ENCODE results near the gene MIGA1.
A peak's percentile ranks its signal among the peaks of the same experiment; 100 is the strongest.

The MIGA1 gene

GRCh38 chr1:77857552-77857951, 78.1 kb downstream of the MIGA1 start:
- Histone ChIP-seq H3K4me1 (ENCODE audit: control insufficient read depth, insufficient read depth, low read length) (no peaks in the 10 kb centered on the region), H3K27me3 (ENCODE audit: control insufficient read depth, insufficient read depth, low read length) (no peaks in the 10 kb centered on the region), H3K4me2 (ENCODE audit: low read length) (no peak overlapping the region), H3K4me3 (ENCODE audit: low read length) (no peak overlapping the region), H3K9me3 (replicated peaks; ENCODE audit: low read length) (no peaks in the 10 kb centered on the region), H3K36me3 (ENCODE audit: insufficient read depth, low read length) (peaks cover 9% of the 10 kb centered on the region), H3K9ac (ENCODE audit: low read depth, low read length) (no peak overlapping the region)

GRCh38 chr1:77858725-77859124, 79.3 kb downstream of the MIGA1 start:
- Histone ChIP-seq H3K4me2 (ENCODE audit: low read length) (no peak overlapping the region), H3K4me1 (ENCODE audit: control insufficient read depth, insufficient read depth, low read length) (no peaks in the 10 kb centered on the region), H3K4me3 (ENCODE audit: low read length) (no peak overlapping the region), H3K9ac (ENCODE audit: low read depth, low read length) (no peak overlapping the region), H3K27me3 (ENCODE audit: control insufficient read depth, insufficient read depth, low read length) (no peaks in the 10 kb centered on the region), H3K36me3 (ENCODE audit: insufficient read depth, low read length) (peaks cover 9% of the 10 kb centered on the region), H3K9me3 (replicated peaks; ENCODE audit: low read length) (no peaks in the 10 kb centered on the region)

GRCh38 chr1:77859248-77859647, 79.8 kb downstream of the MIGA1 start:
- H3K4me2 ChIP-seq (ENCODE audit: low read length) = no peak overlapping the region
- no peaks in the 10 kb centered on the region for H3K4me1 ChIP-seq (ENCODE audit: control insufficient read depth, insufficient read depth, low read length)
- peaks cover 9% of the 10 kb centered on the region for H3K36me3 ChIP-seq (ENCODE audit: insufficient read depth, low read length)
- H3K4me3 ChIP-seq (ENCODE audit: low read length) = no peak overlapping the region
- H3K27me3 ChIP-seq (ENCODE audit: control insufficient read depth, insufficient read depth, low read length) = no peaks in the 10 kb centered on the region
- no peaks in the 10 kb centered on the region for H3K9me3 ChIP-seq (replicated peaks; ENCODE audit: low read length)
- no peak overlapping the region for H3K9ac ChIP-seq (ENCODE audit: low read depth, low read length)

GRCh38 chr1:77866296-77866695, 86.8 kb downstream of the MIGA1 start:
- Histone ChIP-seq H3K4me3 (ENCODE audit: low read length) (no peak overlapping the region), H3K36me3 (ENCODE audit: insufficient read depth, low read length) (peaks cover 18% of the 10 kb centered on the region), H3K4me2 (ENCODE audit: low read length) (no peak overlapping the region), H3K27me3 (ENCODE audit: control insufficient read depth, insufficient read depth, low read length) (no peaks in the 10 kb centered on the region), H3K4me1 (ENCODE audit: control insufficient read depth, insufficient read depth, low read length) (no peaks in the 10 kb centered on the region), H3K9me3 (replicated peaks; ENCODE audit: low read length) (no peaks in the 10 kb centered on the region), H3K9ac (ENCODE audit: low read depth, low read length) (no peak overlapping the region)

- Histone ChIP-seq H3K36me3 (ENCODE audit: insufficient read depth, low read length) (peaks cover 10% of the 10 kb centered on the region), H3K27me3 (ENCODE audit: control insufficient read depth, insufficient read depth, low read length) (no peaks in the 10 kb centered on the region), H3K9ac (ENCODE audit: low read depth, low read length) (no peak overlapping the region), H3K9me3 (replicated peaks; ENCODE audit: low read length) (no peaks in the 10 kb centered on the region), H3K4me1 (ENCODE audit: control insufficient read depth, insufficient read depth, low read length) (peaks cover 11% of the 10 kb centered on the region), H3K4me2 (ENCODE audit: low read length) (no peak overlapping the region), H3K4me3 (ENCODE audit: low read length) (no peak overlapping the region)
These were observed 93.2 kb downstream of the MIGA1 start for GRCh38 chr1:77872645-77873044.

- peaks cover 4% of the 10 kb centered on the region for H3K36me3 ChIP-seq (ENCODE audit: insufficient read depth, low read length)
- H3K4me2 ChIP-seq (ENCODE audit: low read length) = no peak overlapping the region
- H3K9me3 ChIP-seq (replicated peaks; ENCODE audit: low read length) = no peaks in the 10 kb centered on the region
- H3K27me3 ChIP-seq (ENCODE audit: control insufficient read depth, insufficient read depth, low read length) = no peaks in the 10 kb centered on the region
- no peak overlapping the region for H3K9ac ChIP-seq (ENCODE audit: low read depth, low read length)
- H3K4me1 ChIP-seq (ENCODE audit: control insufficient read depth, insufficient read depth, low read length) = peaks cover 11% of the 10 kb centered on the region
- no peak overlapping the region for H3K4me3 ChIP-seq (ENCODE audit: low read length)
These were observed 94.0 kb downstream of the MIGA1 start for GRCh38 chr1:77873461-77873860.

GRCh38 chr1:77874804-77875445, 95.5 kb downstream of the MIGA1 start:
- Histone ChIP-seq H3K9ac (ENCODE audit: low read depth, low read length) (no peak overlapping the region), H3K9me3 (replicated peaks; ENCODE audit: low read length) (no peaks in the 10 kb centered on the region), H3K4me3 (ENCODE audit: low read length) (no peak overlapping the region), H3K36me3 (ENCODE audit: insufficient read depth, low read length) (peaks cover 3% of the 10 kb centered on the region), H3K27me3 (ENCODE audit: control insufficient read depth, insufficient read depth, low read length) (no peaks in the 10 kb centered on the region), H3K4me1 (ENCODE audit: control insufficient read depth, insufficient read depth, low read length) (peaks cover 11% of the 10 kb centered on the region), H3K4me2 (ENCODE audit: low read length) (no peak overlapping the region)

- Histone ChIP-seq H3K9ac (ENCODE audit: low read depth, low read length) (no peak overlapping the region), H3K9me3 (replicated peaks; ENCODE audit: low read length) (no peaks in the 10 kb centered on the region), H3K36me3 (ENCODE audit: insufficient read depth, low read length) (peaks cover 1% of the 10 kb centered on the region), H3K4me1 (ENCODE audit: control insufficient read depth, insufficient read depth, low read length) (peaks cover 11% of the 10 kb centered on the region), H3K4me2 (ENCODE audit: low read length) (no peak overlapping the region), H3K4me3 (ENCODE audit: low read length) (no peak overlapping the region), H3K27me3 (ENCODE audit: control insufficient read depth, insufficient read depth, low read length) (no peaks in the 10 kb centered on the region)
These were observed 97.4 kb downstream of the MIGA1 start for GRCh38 chr1:77876884-77877283.

- no peaks in the 10 kb centered on the region for H3K27me3 ChIP-seq (ENCODE audit: control insufficient read depth, insufficient read depth, low read length)
- H3K9me3 ChIP-seq (replicated peaks; ENCODE audit: low read length) = no peaks in the 10 kb centered on the region
- H3K36me3 ChIP-seq (ENCODE audit: insufficient read depth, low read length) = no peaks in the 10 kb centered on the region
- H3K4me1 ChIP-seq (ENCODE audit: control insufficient read depth, insufficient read depth, low read length) = no peaks in the 10 kb centered on the region
- H3K9ac ChIP-seq (ENCODE audit: low read depth, low read length) = no peak overlapping the region
- H3K4me3 ChIP-seq (ENCODE audit: low read length) = no peak overlapping the region
- no peak overlapping the region for H3K4me2 ChIP-seq (ENCODE audit: low read length)
These were observed 101.6 kb downstream of the MIGA1 start for GRCh38 chr1:77881061-77881460.

- H3K4me3 ChIP-seq (ENCODE audit: low read length) = no peak overlapping the region
- no peaks in the 10 kb centered on the region for H3K9me3 ChIP-seq (replicated peaks; ENCODE audit: low read length)
- peaks cover 2% of the 10 kb centered on the region for H3K4me1 ChIP-seq (ENCODE audit: control insufficient read depth, insufficient read depth, low read length)
- no peaks in the 10 kb centered on the region for H3K36me3 ChIP-seq (ENCODE audit: insufficient read depth, low read length)
- H3K9ac ChIP-seq (ENCODE audit: low read depth, low read length) = no peak overlapping the region
- no peak overlapping the region for H3K4me2 ChIP-seq (ENCODE audit: low read length)
- no peaks in the 10 kb centered on the region for H3K27me3 ChIP-seq (ENCODE audit: control insufficient read depth, insufficient read depth, low read length)
These were observed 103.0 kb downstream of the MIGA1 start for GRCh38 chr1:77882411-77882810.

GRCh38 chr1:77888081-77888780, 108.8 kb downstream of the MIGA1 start, which contains the start of gene NEXN:
Gene NEXN, plus strand, starts transcription at chr1:77888624. Its CDS starts 27,483 bp downstream, at chr1:77916107.
- no peaks in the 10 kb centered on the region for H3K9me3 ChIP-seq (replicated peaks; ENCODE audit: low read length)
- no peaks in the 10 kb centered on the region for H3K27me3 ChIP-seq (ENCODE audit: control insufficient read depth, insufficient read depth, low read length)
- peaks cover 20% of the 10 kb centered on the region for H3K36me3 ChIP-seq (ENCODE audit: insufficient read depth, low read length)
- H3K4me2 ChIP-seq (ENCODE audit: low read length) = peak within 1 kb of the TSS; percentile 93
- H3K9ac ChIP-seq (ENCODE audit: low read depth, low read length) = peak within 1 kb of the TSS; percentile 100
- H3K4me3 ChIP-seq (ENCODE audit: low read length) = peak within 1 kb of the TSS; percentile 100
- H3K4me1 ChIP-seq (ENCODE audit: control insufficient read depth, insufficient read depth, low read length) = peaks cover 17% of the 10 kb centered on the region
